Osteoblast (primary cell): ENCODE measurements around the gene RREB1. TPM values are rescaled to one million over a fixed set of nuclear protein-coding genes. Genes with fewer than 3 reads are reported as not detected.

ENCODE experiments used
- DNase-seq: peaks from one replicate; pipeline ENCODE4 v3.0.0; 2011; ENCODE audit warnings: low spot score, mixed read lengths; ENCODE audit not compliant: insufficient read length; ENCODE audit errors: missing footprints
- H2AFZ ChIP-seq: 2 replicates; pipeline ENCODE4 v1.6.0; 2011; ENCODE audit warnings: mild to moderate bottlenecking, low read length
- H3K27ac ChIP-seq: 2 replicates; pipeline ENCODE4 v1.5.1; 2011; ENCODE audit warnings: mild to moderate bottlenecking, low read depth, low read length, moderate library complexity
- H3K27me3 ChIP-seq: 2 replicates; pipeline ENCODE4 v1.6.0; 2012; ENCODE audit warnings: mild to moderate bottlenecking, control low read depth, inconsistent platforms, low read length, moderate library complexity; ENCODE audit not compliant: insufficient read depth
- H3K36me3 ChIP-seq: 2 replicates; pipeline ENCODE4 v1.5.1; 2011; ENCODE audit warnings: mild to moderate bottlenecking, low read length, control low read depth, moderate library complexity; ENCODE audit not compliant: insufficient read depth
- H3K4me1 ChIP-seq: 2 replicates; pipeline ENCODE4 v1.5.1; 2011; ENCODE audit warnings: mild to moderate bottlenecking, low read length, control low read depth, moderate library complexity; ENCODE audit not compliant: insufficient read depth
- H3K4me2 ChIP-seq: 2 replicates; pipeline ENCODE4 v1.6.0; 2011; ENCODE audit warnings: mild to moderate bottlenecking, low read length; ENCODE audit not compliant: insufficient read depth
- H3K4me3 ChIP-seq: fragments of 200-600 bp; sonication (generic); 3 replicates; pipeline ENCODE4 v1.5.1; 2012; ENCODE audit warnings: mild to moderate bottlenecking, low read length, inconsistent platforms; ENCODE audit not compliant: insufficient read depth
- H3K79me2 ChIP-seq: 2 replicates; pipeline ENCODE4 v1.6.0; 2012; ENCODE audit warnings: mild to moderate bottlenecking, low read length, control low read depth, inconsistent platforms; ENCODE audit not compliant: insufficient read depth
- H3K9me3 ChIP-seq: 2 replicates; pipeline ENCODE4 v1.5.1; 2011; ENCODE audit warnings: low read depth, low read length, control low read depth
- H4K20me1 ChIP-seq: 2 replicates; pipeline ENCODE4 v1.6.0; 2012; ENCODE audit warnings: mild to moderate bottlenecking, low read length, control low read depth; ENCODE audit not compliant: insufficient read depth
- total RNA-seq: library from RNA; depleted of rRNA; stranded (reverse); fragments of >200 nt; gene quantifications from 2 replicates; pipeline ENCODE4 v1.2.3, GENCODE V29; 2012
- TF ChIP-seq, protein P1 (sequence below): IDR thresholded peaks from 2 replicates; pipeline ENCODE4 v1.5.1; 2011; ENCODE audit warnings: mild to moderate bottlenecking, low read depth, low read length, moderate library complexity; ENCODE audit errors: extremely low read depth

The RREB1 gene
- total RNA-seq, 1 donor, result 29.3 TPM

DNA sequence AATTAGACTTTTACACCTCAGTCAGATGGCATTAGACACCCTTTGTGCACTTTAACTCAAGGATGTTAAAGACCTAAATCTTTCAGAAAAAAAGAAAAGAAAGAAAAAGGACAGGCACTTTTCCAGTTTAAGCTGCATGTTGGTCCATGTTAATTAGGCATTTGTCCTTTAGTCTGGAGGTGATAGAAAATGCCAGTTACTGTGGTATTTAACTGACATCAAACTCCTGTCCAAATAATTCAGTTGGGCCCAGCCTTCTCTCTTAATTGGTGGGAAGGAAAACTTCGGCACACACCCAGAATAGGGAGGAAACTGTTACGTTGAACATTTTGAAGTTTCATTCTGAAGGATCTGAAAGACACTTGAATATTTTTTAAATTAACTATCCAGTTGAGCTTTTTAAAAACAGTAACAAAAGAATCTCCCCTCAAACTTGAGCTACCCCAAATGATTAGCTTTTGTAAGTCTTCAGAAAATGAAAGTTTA is 30.3 kb downstream of the RREB1 start:
- H3K36me3 ChIP-seq, result no peaks in the 10 kb centered on the region
- peaks cover 21% of the 10 kb centered on the region for H3K4me1 ChIP-seq
- peak overlapping the region; percentile 77 for H3K27ac ChIP-seq
- peaks cover 91% of the 10 kb centered on the region for H3K79me2 ChIP-seq
- no peak for DNase-seq
- peaks cover 32% of the 10 kb centered on the region for H4K20me1 ChIP-seq
- H3K4me2 ChIP-seq, result peak overlapping the region; percentile 73
- peak overlapping the region; percentile 48 for H3K4me3 ChIP-seq
- H3K27me3 ChIP-seq, result no peaks in the 10 kb centered on the region
- TF ChIP-seq, protein P1, sequence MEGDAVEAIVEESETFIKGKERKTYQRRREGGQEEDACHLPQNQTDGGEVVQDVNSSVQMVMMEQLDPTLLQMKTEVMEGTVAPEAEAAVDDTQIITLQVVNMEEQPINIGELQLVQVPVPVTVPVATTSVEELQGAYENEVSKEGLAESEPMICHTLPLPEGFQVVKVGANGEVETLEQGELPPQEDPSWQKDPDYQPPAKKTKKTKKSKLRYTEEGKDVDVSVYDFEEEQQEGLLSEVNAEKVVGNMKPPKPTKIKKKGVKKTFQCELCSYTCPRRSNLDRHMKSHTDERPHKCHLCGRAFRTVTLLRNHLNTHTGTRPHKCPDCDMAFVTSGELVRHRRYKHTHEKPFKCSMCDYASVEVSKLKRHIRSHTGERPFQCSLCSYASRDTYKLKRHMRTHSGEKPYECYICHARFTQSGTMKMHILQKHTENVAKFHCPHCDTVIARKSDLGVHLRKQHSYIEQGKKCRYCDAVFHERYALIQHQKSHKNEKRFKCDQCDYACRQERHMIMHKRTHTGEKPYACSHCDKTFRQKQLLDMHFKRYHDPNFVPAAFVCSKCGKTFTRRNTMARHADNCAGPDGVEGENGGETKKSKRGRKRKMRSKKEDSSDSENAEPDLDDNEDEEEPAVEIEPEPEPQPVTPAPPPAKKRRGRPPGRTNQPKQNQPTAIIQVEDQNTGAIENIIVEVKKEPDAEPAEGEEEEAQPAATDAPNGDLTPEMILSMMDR, result no peak
- H3K9me3 ChIP-seq, result no peaks in the 10 kb centered on the region
- no peak overlapping the region for H2AFZ ChIP-seq

- Histone ChIP-seq H4K20me1 (peaks cover 27% of the 10 kb centered on the region), H3K36me3 (no peaks in the 10 kb centered on the region), H3K4me2 (no peak overlapping the region), H3K79me2 (peaks cover 91% of the 10 kb centered on the region), H3K27me3 (no peaks in the 10 kb centered on the region), H3K4me3 (no peak overlapping the region), H2AFZ (no peak overlapping the region), H3K9me3 (no peaks in the 10 kb centered on the region), H3K4me1 (peaks cover 21% of the 10 kb centered on the region), H3K27ac (no peak overlapping the region)
- DNase-seq, result no peak
- TF ChIP-seq, protein P1, result no peak
Observed at GRCh38 chr6:7138921-7139358, 31.2 kb downstream of the RREB1 start.

GRCh38 chr6:7139835-7140470 is 32.2 kb downstream of the RREB1 start:
- DNase-seq, result no peak
- Histone ChIP-seq H2AFZ (no peak overlapping the region), H3K79me2 (peaks cover 90% of the 10 kb centered on the region), H3K4me1 (peaks cover 25% of the 10 kb centered on the region), H3K4me3 (no peak overlapping the region), H3K36me3 (no peaks in the 10 kb centered on the region), H3K27ac (peak overlapping the region; percentile 88), H3K9me3 (no peaks in the 10 kb centered on the region), H3K27me3 (no peaks in the 10 kb centered on the region), H4K20me1 (peaks cover 19% of the 10 kb centered on the region), H3K4me2 (no peak overlapping the region)
- TF ChIP-seq, protein P1, result no peak

DNA sequence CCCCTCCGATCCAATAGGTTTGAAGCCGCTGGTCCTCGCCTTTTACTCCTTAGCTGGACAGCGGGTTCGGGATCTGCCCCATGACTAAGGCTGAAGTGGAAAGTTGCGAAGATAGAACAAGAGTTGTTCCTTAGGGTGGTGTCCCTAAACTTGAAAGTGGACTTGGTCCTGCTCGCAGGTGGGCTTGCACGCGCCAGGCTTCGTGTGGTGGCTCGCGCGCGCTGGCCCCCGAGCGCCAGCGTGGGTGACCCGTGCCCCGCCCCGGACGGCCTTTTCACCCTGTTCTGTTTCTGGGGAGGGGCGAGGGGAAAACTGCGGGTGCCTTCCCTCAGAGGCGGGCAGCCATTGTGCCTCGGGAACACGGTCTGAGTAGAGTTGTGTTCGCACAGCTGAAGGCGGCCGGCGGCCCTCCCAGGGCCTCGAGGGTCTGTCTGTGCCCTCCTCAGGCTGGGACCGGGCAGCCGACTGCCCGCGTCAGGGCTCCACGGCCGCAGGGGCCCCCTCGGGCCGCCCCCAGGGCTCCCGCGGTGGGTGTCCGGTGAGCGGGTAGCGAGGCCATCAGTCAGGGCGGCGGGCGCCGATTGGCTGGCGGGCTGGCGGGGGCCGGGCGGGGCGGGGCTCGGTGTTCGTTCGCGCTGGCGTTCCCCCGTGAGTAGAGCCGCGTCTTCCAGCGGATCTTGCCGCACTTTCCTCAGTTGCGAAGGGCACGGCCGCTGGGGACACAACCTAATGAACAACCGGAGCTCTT is 33.0 kb downstream of the RREB1 start:
- DNase-seq, result peak; percentile 99
- Histone ChIP-seq H3K27ac (peak overlapping the region; percentile 88), H3K4me3 (peak overlapping the region; percentile 83), H3K79me2 (peaks cover 90% of the 10 kb centered on the region), H4K20me1 (peaks cover 12% of the 10 kb centered on the region), H2AFZ (peak overlapping the region; percentile 90), H3K27me3 (no peaks in the 10 kb centered on the region), H3K4me1 (peaks cover 33% of the 10 kb centered on the region), H3K4me2 (peak overlapping the region; percentile 91), H3K36me3 (no peaks in the 10 kb centered on the region), H3K9me3 (no peaks in the 10 kb centered on the region)
- TF ChIP-seq, protein P1, result no peak
